HCT116 (cell line): Measurements from ENCODE around the gene SAPCD2.

Experiments
- EZH2 ChIP-seq: fragments of 200-600 bp; sonication (generic); IDR thresholded peaks from 2 replicates; pipeline ENCODE4 v1.6.1; 2017; ENCODE audit warnings: antibody characterized with exemption, mixed run types
- EZH2phosphoT487 ChIP-seq: fragments of 200-600 bp; IDR thresholded peaks from 2 replicates; pipeline ENCODE4 v1.6.1; 2018; ENCODE audit warnings: antibody characterized with exemption, borderline replicate concordance
- JUND ChIP-seq: IDR thresholded peaks from 2 replicates; pipeline ENCODE4 v1.6.1; 2012
- MAX ChIP-seq: IDR thresholded peaks from 2 replicates; pipeline ENCODE4 v1.6.1; 2012
- RAD21 ChIP-seq: IDR thresholded peaks from 2 replicates; pipeline ENCODE4 v1.6.1; 2012; ENCODE audit warnings: low read depth, mild to moderate bottlenecking
- YY1 ChIP-seq: IDR thresholded peaks from 2 replicates; pipeline ENCODE4 v1.6.1; 2011; ENCODE audit warnings: low read length, low read depth, moderate library complexity, mild to moderate bottlenecking; ENCODE audit not compliant: insufficient replicate concordance; ENCODE audit errors: extremely low read depth
- TF ChIP-seq, protein P1 (sequence below), 3 experiments: fragments of 200-600 bp in 1 of 3; sonication (generic) in 1 of 3; IDR thresholded peaks in 2 of 3; conservative IDR thresholded peaks in 1 of 3; 2 replicates each; pipeline ENCODE4 v1.5.1; 2012 to 2017; ENCODE audit warnings: low read depth in 2 of 3, low read length in 2 of 3, antibody characterized with exemption in 1 of 3, borderline replicate concordance in 1 of 3, control low read depth in 1 of 3, mild to moderate bottlenecking in 1 of 3, mixed read lengths in 1 of 3, mixed run types in 1 of 3, moderate library complexity in 1 of 3; ENCODE audit not compliant: insufficient read depth in 1 of 3
- TF ChIP-seq, protein P2 (sequence below): IDR thresholded peaks from 2 replicates; pipeline ENCODE4 v1.6.1; 2012

GRCh38 chr9:137070201-137070905 is at the start of gene SAPCD2:
- no peak for TF ChIP-seq EZH2phosphoT487
- no peak for TF ChIP-seq JUND
- no peak for TF ChIP-seq EZH2
- TF ChIP-seq, protein P1, sequence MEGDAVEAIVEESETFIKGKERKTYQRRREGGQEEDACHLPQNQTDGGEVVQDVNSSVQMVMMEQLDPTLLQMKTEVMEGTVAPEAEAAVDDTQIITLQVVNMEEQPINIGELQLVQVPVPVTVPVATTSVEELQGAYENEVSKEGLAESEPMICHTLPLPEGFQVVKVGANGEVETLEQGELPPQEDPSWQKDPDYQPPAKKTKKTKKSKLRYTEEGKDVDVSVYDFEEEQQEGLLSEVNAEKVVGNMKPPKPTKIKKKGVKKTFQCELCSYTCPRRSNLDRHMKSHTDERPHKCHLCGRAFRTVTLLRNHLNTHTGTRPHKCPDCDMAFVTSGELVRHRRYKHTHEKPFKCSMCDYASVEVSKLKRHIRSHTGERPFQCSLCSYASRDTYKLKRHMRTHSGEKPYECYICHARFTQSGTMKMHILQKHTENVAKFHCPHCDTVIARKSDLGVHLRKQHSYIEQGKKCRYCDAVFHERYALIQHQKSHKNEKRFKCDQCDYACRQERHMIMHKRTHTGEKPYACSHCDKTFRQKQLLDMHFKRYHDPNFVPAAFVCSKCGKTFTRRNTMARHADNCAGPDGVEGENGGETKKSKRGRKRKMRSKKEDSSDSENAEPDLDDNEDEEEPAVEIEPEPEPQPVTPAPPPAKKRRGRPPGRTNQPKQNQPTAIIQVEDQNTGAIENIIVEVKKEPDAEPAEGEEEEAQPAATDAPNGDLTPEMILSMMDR (IDR thresholded peaks at IDR 0.05 in 2 of 3, conservative IDR thresholded peaks at IDR 0.05 in 1 of 3; ENCODE audit: borderline replicate concordance in 1 of 3, insufficient read depth in 1 of 3, low read depth in 2 of 3, low read length in 2 of 3) = no peak
- TF ChIP-seq, protein P2, sequence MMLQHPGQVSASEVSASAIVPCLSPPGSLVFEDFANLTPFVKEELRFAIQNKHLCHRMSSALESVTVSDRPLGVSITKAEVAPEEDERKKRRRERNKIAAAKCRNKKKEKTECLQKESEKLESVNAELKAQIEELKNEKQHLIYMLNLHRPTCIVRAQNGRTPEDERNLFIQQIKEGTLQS = no peak
- no peak for TF ChIP-seq RAD21
- TF ChIP-seq YY1 = no peak
- no peak for TF ChIP-seq MAX
